Pons (tissue), 1 donor: ENCODE results near the gene COQ7.

Experiments
- DNase-seq: peaks from one replicate; pipeline ENCODE4 v3.0.0-alpha.2; 2016; ENCODE audit warnings: low spot score

Gene COQ7

GRCh38 chr16:19067349-19068236, at the start of gene COQ7:
COQ7 (plus strand) TSS chr16:19067614; CDS start chr16:19067665, 51 bp downstream.
- peak; percentile 99 for DNase-seq

GRCh38 chr16:19020689-19021088, 46.7 kb upstream of the COQ7 start:
- no peak for DNase-seq

- no peak for DNase-seq
These were observed 45.7 kb upstream of the COQ7 start for GRCh38 chr16:19021747-19022146.

- no peak for DNase-seq
These were observed 40.0 kb upstream of the COQ7 start for GRCh38 chr16:19027416-19027815.

- DNase-seq: no peak
These were observed 37.4 kb upstream of the COQ7 start for GRCh38 chr16:19029980-19030379.

- no peak for DNase-seq
These were observed 35.7 kb upstream of the COQ7 start for GRCh38 chr16:19031738-19032137.

GRCh38 chr16:19033761-19034160, 33.7 kb upstream of the COQ7 start:
- no peak for DNase-seq

GRCh38 chr16:19040400-19040799, 27.0 kb upstream of the COQ7 start:
- DNase-seq: no peak

- no peak for DNase-seq
These were observed 22.6 kb upstream of the COQ7 start for GRCh38 chr16:19044769-19045168.

GRCh38 chr16:19046062-19046461, 21.4 kb upstream of the COQ7 start:
- no peak for DNase-seq

- DNase-seq: no peak
These were observed 4.7 kb upstream of the COQ7 start for GRCh38 chr16:19062706-19063105.

GRCh38 chr16:19066988-19067348, 446 bp upstream of the COQ7 start:
- DNase-seq: no peak

- DNase-seq: no peak
These were observed 912 bp downstream of the COQ7 start for GRCh38 chr16:19068237-19068815.

- DNase-seq: peak; percentile 58
These were observed 4.7 kb downstream of the COQ7 start for GRCh38 chr16:19071811-19072777.

- DNase-seq: peak; percentile 37
These were observed 5.9 kb downstream of the COQ7 start for GRCh38 chr16:19073344-19073743.

- DNase-seq: no peak
These were observed 6.4 kb downstream of the COQ7 start for GRCh38 chr16:19073863-19074262.

- DNase-seq: no peak
These were observed 8.1 kb downstream of the COQ7 start for GRCh38 chr16:19075511-19075910.

GRCh38 chr16:19077879-19078278, 10.5 kb downstream of the COQ7 start:
- DNase-seq: no peak

- DNase-seq: no peak
These were observed 16.3 kb downstream of the COQ7 start for GRCh38 chr16:19083670-19084069.

- DNase-seq: no peak
These were observed 16.7 kb downstream of the COQ7 start for GRCh38 chr16:19084139-19084538.

GRCh38 chr16:19084879-19085278, 17.5 kb downstream of the COQ7 start:
- no peak for DNase-seq

GRCh38 chr16:19085679-19086200, 18.3 kb downstream of the COQ7 start:
- no peak for DNase-seq
